HPDE6-E6E7 (cell line): ENCODE results near the gene TBC1D3C.
"Not testable (repeated sequence)": the region's sequence is repeated elsewhere in the genome, so short reads cannot be mapped to it uniquely, and the experiment has no call there.

Experiments
- DNase-seq: peaks from one replicate; pipeline ENCODE4 v3.0.0; 2011; ENCODE audit warnings: missing footprints; ENCODE audit errors: extremely low spot score

TBC1D3C gene

GRCh38 chr17:38068534-38068933 is at the start of gene TBC1D3C:
Gene TBC1D3C (minus strand): TSS chr17:38068634. CDS start chr17:38067066, 1,568 bp downstream.
- not testable (repeated sequence) for DNase-seq

GRCh38 chr17:38099262-38099661 is 30.8 kb upstream of the TBC1D3C start:
- not testable (repeated sequence) for DNase-seq

- DNase-seq, result not testable (repeated sequence)
These were observed 25.7 kb upstream of the TBC1D3C start for GRCh38 chr17:38094059-38094694.

- not testable (repeated sequence) for DNase-seq
These were observed 19.7 kb upstream of the TBC1D3C start for GRCh38 chr17:38088120-38088519.

GRCh38 chr17:38087344-38087743 is 18.9 kb upstream of the TBC1D3C start:
- not testable (repeated sequence) for DNase-seq
